Left ventricle myocardium superior (tissue), 1 donor: ENCODE results near the gene EFNA5. TPM values are rescaled to one million over a fixed set of nuclear protein-coding genes. Genes with fewer than 3 reads are reported as not detected.

Experiments
- ATAC-seq: fragments of 200-7000 bp; cut with Tn5 transposase; one replicate; pipeline ENCODE4 v1.9.1; 2020; ENCODE audit warnings: mild to moderate bottlenecking, moderate library complexity
- DNase-seq: peaks from one replicate; pipeline ENCODE4 v3.0.0-alpha.2; 2020
- intact Hi-C: fragments of 100-400 bp; cut with micrococcal nuclease; formaldehyde crosslinking; loops from one replicate; pipeline ENCODE4 v1.11.0; 2022
- total RNA-seq: library from RNA; stranded (reverse); fragmentation: NEBNext Ultra II Directional; extraction: Animal tissue kit (Norgen Biotek cat#: 25700); gene quantifications from one replicate; pipeline ENCODE4 v1.2.1, GENCODE V29; 2021
- donor health status: DM: no; HTN: yes; CAD: no; lungs with severe emphysema.

EFNA5 gene
- total RNA-seq, 1 donor from 2014 or later: 36.4 TPM

DNA sequence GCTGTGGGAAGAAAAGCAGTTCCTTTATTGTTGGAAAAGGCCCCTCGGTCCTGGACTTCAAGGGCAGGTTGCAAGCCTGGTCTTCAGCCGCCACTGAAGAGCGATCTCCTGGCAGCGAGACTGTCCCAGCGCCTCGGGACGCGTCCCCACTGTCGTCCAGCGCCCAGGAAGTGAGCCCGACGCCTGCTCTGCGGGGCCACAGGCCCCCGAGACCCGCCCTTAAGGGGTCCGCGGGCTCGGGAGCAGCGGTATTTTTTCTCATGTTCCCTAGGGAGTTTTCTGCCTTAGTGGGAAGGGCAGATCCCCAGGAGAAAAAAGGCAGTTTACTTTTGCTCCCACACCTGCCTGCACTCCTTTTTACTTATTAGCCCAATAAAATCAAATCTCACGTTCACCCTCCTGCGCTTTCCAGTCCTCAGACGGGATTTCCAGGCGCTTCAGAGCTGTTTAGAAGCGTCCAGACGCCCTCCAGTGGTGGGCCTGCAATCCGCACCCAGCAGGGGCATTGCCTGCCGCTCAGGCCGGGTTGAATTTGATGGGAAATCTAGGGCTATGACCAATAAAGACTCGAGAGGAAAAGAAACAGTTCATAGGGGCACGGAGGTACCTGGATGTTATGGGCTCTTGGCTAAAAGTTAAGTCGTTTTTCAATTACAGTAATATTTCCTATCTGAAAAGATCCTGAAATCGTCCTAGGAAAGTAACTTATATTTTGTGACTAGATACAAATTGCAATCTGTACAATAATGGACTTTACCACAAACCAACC lies 2.8 kb upstream of the EFNA5 start:
- intact Hi-C loops: loop anchor here (5.0 kb wide), 1 partner anchor 571 kb away; no protein-coding TSS in a partner anchor
- ATAC-seq (peak; percentile 54), DNase-seq (peak; percentile 88)

DNA sequence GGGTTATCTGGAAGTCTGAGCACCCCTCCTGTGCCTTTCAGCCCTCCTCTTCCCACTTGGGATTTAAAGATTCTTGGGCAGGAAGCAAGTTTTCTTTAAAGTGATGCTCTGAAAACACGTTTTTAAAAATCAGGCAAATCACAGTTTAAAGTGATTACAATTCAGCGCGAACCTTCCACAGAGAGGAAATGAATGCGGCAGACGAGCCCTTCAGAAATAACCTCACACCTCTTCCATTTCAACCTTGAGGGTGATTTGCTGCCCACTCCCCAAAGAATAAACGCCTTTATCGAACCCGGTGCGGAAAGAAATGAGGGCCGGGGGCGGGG lies 2.3 kb upstream of the EFNA5 start:
- ATAC-seq (no peak), DNase-seq (no peak)
- intact Hi-C loops: loop anchor here (5.0 kb wide), 1 partner anchor 571 kb away; no protein-coding TSS in a partner anchor

DNA sequence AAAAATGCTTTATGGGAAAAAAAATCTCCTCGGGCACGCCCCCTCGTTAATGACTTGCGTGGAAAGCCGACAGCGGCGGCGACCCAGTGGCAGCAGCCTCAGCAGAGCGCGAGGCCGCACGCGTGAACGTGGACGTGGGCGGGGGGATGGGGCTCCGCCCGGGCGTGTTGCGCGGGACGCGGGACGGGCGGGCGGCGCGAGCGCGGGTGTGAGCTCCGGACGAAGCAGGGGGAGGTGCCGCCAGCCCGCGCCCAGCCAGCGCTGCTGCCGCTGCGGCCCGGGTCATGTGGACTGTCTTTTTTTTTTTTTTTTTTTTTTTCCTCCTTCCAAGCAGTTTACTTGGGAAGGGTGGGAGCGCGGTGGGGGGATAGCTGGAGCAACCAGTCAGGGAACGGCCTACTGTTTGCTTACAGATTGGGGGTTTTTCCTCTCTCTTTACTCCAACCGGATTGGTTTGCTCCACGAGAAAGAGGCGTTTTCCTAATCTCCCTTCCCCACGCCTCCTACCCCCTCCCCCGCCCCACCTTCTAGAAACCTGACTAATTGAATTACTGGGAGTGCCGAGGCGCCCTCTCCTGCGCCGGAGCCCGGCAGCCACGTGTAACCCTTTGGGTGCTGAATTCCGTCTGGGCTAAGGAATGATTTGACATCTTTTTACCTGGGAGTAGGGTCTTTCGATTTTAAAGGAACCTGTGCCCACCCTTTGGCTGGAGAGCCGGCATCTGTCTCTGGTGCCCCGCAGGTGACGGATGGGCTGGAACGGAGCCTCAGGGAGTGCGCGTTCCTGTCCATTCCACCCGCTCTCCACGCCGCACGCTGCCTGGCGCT lies 1.7 kb upstream of the EFNA5 start:
- DNase-seq: peak; percentile 86
- ATAC-seq: peak; percentile 74
- intact Hi-C loops: loop anchor here (5.0 kb wide), 1 partner anchor 570 kb away; no protein-coding TSS in a partner anchor

DNA sequence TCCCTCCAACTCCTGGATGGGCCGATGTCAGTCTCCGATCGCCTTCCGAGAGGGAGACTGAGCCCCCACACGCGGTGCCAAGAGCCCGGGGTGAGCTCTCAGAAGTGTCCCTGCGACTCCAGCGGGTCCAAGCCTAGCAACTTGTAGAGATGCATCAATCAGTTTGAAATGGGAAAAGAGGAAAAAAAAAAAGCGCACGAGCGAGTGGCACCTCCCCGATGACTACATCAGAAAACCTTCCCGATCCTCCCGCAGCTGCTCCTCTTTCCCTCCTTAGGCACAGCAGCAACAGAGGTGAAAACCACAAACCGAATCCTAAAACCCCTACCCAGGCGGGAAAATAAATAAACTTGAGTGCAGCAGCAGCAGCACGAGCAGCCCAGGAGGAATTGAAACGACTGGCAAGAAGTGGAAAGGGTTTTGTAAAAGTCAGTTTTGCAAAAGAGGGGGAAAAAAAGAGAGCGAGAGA lies 1.0 kb upstream of the EFNA5 start:
- no peak for DNase-seq
- intact Hi-C loops: loop anchor here (5.0 kb wide), 1 partner anchor 569 kb away; no protein-coding TSS in a partner anchor
- ATAC-seq: peak; percentile 0

DNA sequence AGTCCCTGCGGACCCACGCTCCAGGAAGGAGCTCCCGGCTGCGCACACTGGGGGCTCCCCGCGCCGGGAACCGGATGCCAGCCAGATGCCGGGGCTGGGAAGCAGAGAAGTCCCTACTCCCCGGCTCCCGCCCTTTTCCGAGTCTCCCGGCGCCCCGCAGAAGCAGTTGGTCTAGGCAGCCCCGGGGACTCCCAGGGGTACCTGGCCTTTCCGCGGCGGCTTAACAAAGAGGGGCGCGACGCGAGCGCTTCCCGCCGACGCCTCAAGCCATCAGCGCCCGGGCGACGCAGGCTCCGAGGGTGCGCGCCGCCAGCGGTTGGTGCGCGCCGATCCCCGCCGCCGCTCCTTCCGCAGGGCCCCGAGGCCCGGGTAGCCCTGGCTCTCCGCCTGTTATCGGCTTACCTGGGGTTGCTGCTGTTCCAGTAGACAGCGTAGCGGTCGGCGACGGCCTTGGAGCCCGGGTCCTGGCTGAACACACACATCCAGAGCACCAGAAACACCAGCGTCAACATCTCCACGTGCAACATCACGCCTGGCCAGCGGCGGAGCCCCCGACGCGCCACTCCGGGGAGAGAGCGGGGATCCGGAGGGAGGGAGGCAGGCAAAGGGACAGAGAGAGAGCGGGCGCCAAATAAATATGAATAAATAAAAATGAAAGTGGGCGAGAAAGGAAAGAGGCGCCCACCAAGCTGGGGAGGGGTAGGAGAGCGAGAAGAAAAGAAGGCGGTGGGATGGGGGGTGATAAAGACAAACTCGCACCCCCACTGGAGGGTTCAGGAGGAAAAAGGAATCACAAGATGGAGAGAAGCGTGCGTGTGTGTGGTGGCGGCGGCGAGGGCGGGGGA lies 428 bp downstream of the EFNA5 start:
- DNase-seq: peak; percentile 52
- intact Hi-C loops: loop anchor here (5.0 kb wide), 1 partner anchor 568 kb away; no protein-coding TSS in a partner anchor

DNA sequence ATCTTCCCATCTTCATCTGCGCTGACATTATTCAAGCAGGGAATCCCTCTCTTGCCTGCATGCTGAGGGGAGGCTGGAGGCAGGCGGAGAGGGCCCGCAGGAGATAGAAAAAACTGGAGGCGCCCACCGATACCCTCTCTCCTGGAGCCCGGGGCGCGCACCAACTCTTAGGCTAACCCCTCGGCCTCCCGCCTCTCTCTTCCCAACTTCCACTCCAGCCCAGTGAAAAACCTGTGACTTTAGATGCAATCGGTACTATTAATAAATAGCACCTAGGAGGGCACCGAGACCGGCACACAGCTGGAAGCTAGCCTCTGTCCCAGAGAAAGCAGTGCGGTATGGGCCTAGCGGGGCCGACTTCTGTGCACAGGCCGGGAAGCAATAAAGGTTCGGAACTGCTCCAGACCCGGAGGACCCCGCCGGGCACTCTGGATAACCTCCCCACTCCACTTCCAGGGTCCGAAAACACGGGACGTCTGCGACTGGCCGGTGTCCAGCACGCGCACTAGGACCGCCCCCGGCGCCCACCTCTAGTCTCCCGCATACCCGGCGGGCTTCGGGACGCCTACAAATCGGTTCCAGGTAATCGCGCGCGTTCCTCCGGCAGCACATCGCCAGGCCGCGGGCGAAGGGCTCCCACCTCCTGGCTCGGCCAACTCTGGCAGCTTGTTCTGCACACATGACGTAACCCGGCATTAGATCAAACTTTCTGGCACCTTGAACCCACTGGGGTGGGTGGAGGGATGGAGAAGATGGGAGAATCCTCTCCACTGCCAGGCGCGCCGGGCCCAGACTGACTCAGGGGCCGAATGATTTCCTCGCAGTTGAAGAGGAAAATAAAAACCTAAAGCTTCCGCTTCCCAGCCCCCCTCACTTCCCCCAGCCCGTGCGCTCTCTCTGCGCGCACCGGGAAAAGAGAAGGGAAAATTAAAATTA lies 1.4 kb downstream of the EFNA5 start:
- peak; percentile 37 for ATAC-seq
- intact Hi-C loops: loop anchor here (5.0 kb wide), 1 partner anchor 567 kb away; no protein-coding TSS in a partner anchor
- peak; percentile 72 for DNase-seq

More for the DNA sequence above, 428 bp downstream of the EFNA5 start:
- ATAC-seq: no peak

DNA sequence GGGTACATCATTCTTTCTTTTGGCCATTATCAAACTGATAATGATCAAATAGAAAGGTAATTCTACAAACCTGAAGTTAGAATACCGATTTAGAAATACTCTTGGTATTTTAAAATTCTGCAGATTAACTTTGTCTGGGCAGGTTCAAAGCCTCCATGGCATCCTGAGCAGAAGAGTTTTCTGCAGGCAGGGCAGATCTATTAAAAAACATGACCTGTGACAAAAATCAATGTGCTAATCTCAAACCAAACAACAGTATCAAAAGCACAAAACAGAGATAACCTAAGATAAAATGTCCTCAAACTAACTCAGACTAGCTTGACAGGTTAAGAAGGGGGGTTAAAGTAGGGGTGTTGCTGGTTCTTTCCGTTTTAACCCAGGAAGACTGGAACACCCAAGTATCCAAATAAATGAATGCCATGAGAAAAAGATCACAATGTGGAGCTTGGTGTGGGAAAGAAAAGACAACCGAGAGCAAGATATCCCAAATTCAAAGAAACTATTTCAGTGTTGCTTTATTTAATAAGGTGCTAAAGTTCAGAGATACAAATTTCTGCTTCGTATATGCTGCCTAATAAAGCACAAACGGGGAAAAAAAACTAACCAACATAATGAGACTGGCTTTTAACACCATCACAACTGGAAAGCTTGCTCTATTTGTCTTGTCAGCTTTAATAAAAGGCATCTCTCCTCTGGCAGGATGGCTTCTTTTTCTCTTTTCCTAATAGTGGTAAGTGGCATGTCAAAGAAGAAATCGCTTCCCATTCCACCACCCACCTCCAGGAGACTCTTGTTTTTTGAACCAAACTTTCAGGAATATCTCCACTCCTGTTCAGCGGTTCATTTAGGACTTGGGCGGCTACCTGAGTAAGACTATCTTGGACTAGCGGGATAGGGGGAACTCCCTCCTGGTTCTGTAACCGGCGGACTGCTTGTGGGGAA lies 2.3 kb downstream of the EFNA5 start:
- ATAC-seq (no peak), DNase-seq (no peak)
- intact Hi-C loops: no loop called here

DNA sequence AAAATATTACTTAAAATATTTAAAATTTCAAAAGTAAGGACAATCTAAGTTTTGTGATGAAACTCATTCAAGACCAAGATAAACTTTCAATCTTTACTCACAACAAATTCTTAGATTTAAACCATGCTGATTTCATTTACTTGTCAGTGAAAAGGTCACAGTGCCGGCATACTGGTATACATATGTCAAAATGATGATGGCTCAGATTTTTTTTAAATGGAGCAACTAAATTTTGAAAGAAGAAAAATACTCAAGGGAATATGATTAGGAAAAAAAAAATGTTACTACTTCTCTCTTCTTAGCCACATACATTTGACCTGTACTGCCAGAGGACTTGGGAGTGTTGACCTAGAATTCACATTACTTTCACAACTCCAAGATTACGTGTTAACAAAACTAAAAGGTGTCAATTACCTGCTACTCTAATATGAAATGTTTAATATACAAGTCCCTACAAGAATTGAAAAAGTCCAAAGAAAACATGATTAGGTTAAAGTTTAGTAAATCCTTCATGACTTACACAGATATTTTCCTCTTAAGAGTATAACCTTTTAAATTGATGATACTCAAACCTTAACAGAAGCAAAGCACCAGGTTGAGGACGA lies 4.6 kb downstream of the EFNA5 start:
- ATAC-seq (no peak), DNase-seq (no peak)
- intact Hi-C loops: no loop called here

DNA sequence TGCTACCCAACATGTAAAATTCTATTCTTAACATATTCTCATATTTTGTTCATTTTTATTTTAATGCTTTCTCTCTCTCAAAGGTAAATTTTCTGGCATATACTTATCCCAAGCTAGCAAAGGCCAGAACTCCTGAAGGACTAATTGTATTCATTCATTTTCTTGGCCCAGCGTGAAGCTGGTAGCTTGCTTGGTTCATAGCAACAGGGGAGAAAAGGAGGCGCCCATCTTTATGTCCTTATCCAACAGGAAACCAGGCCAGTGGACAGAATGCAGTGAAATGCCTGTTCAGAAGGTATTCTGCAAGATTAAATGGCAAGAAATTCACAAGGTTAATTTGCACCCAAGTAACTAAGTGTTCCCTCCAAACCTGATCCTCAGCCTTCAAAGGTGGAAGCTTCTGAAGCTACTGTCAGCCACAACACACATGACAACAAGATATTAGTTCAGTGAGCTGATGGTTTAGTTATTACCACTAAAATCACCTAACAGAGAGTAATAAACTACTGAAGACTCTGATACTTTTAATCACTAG lies 5.6 kb downstream of the EFNA5 start:
- ATAC-seq (no peak), DNase-seq (no peak)
- intact Hi-C loops: no loop called here

DNA sequence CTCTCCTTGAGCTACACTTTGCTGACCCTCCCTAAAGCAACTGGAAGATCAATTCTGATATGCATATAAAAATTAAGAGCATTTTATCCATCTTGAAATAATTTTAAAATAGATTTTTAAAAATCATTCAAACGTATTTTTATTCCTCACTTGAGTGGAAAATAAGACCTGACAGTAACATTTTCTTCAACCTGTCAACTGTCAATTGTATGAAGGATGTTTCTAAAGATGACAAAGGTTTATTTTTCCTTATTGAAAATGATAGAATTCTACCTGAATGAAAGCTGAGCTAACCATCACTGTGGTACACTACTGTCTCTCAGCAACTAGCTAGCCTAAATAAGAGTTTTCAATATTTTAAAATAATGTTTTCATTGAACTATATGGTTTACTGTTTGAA lies 7.0 kb downstream of the EFNA5 start:
- intact Hi-C loops: no loop called here
- DNase-seq: no peak
- ATAC-seq: no peak

DNA sequence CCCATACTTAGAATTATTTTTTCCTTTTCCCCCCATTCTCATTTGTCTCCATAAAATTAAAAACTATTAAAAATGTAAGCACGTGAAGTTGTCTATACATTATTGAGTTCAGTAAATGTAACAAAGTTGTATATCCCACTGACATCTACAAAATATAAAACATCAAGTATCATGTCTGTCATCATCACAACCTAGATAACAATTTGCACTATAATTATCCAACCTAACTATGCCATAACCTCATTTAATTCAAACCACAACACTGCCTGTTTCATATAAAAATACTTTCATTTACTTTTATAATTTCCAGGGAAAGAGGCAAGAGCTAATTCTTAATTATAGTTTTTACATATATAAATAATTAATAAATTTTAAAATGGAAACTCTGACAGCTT lies 9.1 kb downstream of the EFNA5 start:
- ATAC-seq (no peak), DNase-seq (no peak)
- intact Hi-C loops: no loop called here

DNA sequence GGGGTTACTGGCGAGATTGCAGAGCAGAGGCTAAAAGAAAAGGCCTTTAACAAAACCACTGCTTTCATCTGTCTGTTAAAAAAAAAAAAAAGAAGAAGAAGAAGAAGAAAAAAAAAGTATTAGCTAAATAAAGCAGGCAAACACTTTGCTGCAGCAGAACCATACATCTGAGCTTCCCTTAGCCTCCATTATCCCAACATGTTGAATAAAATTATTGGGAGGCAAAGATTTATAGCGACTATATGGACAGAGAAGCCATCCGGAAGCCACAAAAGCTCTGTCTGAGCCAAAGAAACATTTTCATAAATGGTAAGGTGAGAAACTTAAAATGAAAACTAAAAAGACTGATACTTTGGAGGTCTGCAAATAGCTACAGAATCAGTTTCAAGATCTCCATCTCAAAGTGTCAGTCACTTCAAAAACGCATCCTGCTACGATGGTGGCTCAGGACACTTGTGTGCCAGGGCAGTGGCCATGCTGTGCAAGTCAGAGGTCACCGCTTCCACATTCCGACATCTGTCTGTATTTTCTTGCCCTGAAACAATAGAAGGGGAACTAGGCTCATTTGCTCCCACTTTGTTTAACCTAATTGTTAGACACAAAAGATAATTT lies 9.6 kb downstream of the EFNA5 start:
- intact Hi-C loops: no loop called here
- no peak for ATAC-seq
- DNase-seq: no peak

DNA sequence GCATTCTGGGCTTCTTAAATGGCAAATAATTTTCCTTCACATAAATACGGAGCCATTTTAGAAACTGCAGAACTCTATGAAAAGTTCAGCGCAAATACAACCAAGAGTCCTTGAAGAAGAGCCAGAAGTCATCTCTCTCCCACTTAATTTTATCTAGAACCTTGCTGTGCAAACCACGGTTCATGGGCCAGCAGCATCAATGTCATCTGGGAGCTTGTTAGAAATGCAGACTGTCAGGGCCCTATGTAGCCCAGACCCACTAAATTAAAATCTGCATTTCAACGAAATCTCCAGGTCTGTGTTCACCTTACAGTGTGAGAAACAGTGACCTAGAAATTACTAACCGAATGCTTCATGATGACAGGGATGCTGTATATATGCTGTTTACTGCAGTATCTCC lies 12.2 kb downstream of the EFNA5 start:
- no peak for DNase-seq
- ATAC-seq: peak; percentile 50
- intact Hi-C loops: no loop called here

DNA sequence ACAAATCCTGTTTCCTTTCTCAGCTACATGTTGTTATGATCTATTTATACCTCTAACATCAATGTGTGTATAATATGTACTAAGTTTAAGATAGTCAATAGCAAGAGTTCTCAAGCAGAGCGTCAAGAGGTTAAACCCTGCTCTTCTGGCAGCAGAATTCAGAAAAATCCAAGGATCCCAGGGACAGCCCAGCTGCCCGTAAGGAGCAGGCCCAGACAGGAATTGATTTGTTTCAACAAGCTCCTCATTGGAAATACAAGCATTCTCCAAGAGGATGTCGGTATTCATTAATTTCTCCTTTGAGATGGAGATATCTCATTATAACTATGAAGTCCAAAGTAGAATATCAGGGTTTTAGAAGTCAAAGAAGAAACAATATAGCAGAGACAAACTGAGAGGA lies 14.9 kb downstream of the EFNA5 start:
- intact Hi-C loops: no loop called here

DNA sequence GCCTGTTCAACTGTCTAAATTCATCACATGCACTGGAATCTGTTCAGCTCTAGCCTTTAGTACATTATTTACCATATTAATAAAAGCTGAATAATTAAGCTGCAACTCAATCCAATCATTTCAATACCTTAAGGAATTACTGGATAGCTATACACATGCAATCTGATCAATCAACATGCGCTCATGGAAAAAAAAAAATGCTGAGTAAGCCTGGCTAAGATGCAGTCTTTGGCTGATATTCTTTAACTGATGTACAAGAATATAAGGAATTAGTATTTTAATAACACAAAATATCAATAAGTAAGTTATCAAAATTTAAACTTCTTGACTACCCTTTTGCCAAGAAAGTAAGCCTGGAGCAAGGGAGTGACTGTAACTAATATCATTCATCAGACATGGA lies 15.9 kb downstream of the EFNA5 start:
- DNase-seq (no peak), ATAC-seq (no peak)
- intact Hi-C loops: no loop called here

More for the DNA sequence above, 14.9 kb downstream of the EFNA5 start:
- DNase-seq: no peak
- no peak for ATAC-seq

DNA sequence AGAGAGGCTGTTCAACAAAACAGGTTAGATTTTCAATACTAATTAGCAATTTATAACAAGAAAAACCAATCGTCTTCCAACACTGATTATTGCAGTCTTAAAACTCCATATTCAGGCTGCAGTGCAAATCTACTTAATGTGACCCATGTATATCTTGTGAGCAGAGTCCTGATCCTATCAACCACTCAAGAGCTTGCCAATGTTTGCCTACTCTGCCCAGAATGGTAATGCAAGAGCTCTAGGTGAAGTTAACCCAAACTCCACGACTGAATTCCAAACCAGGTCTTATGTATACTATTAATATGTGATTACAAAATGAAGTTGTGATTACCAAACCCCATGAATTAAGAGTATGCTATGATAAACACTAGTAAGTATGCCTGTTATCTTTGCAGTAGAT lies 17.1 kb downstream of the EFNA5 start:
- ATAC-seq (peak; percentile 18), DNase-seq (no peak)
- intact Hi-C loops: no loop called here
